Gastrocnemius medialis (tissue), 4 donors: Measurements from ENCODE around the gene EPS8.

ENCODE experiments used
- POLR2A ChIP-seq, 2 donors: fragments of 450-650 bp; IDR thresholded peaks; one replicate each; pipeline ENCODE4 v1.6.1; 2017; ENCODE audit warnings: antibody characterized with exemption in 2 of 2, mild to moderate bottlenecking in 2 of 2, moderate library complexity in 2 of 2
- TF ChIP-seq, protein P1 (sequence below), 5 experiments: fragments of 450-650 bp in 3 of 5; fragments of 200-600 bp in 2 of 5; sonication (generic) in 2 of 5; IDR thresholded peaks in 4 of 5; conservative IDR thresholded peaks in 1 of 5; 1 replicate in 4 of 5; 2 replicates in 1 of 5; pipeline ENCODE4 v1.5.1; 2016 to 2019; ENCODE audit warnings: antibody characterized with exemption in 5 of 5, mild to moderate bottlenecking in 3 of 5, moderate library complexity in 3 of 5

DNA sequence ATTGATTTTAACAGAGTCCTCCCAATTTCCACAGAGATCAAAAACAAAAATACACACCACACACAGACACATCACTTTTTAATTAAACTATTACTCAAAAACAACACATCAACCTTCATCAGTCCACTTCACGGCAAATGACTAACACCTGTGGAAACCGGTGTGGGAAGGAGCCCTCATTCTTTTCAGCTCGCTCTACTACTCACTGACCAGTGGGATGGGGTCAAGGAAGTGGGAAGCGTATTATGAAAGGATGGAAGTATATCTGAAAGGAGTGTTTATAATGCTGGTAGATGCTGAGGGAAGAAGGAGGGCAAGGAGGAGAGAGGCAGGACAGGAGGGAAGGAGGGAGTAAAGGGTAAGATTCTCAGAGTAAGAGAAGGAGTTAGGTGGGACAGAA is 156.5 kb downstream of the EPS8 start:
- TF ChIP-seq, protein P1, sequence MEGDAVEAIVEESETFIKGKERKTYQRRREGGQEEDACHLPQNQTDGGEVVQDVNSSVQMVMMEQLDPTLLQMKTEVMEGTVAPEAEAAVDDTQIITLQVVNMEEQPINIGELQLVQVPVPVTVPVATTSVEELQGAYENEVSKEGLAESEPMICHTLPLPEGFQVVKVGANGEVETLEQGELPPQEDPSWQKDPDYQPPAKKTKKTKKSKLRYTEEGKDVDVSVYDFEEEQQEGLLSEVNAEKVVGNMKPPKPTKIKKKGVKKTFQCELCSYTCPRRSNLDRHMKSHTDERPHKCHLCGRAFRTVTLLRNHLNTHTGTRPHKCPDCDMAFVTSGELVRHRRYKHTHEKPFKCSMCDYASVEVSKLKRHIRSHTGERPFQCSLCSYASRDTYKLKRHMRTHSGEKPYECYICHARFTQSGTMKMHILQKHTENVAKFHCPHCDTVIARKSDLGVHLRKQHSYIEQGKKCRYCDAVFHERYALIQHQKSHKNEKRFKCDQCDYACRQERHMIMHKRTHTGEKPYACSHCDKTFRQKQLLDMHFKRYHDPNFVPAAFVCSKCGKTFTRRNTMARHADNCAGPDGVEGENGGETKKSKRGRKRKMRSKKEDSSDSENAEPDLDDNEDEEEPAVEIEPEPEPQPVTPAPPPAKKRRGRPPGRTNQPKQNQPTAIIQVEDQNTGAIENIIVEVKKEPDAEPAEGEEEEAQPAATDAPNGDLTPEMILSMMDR (IDR thresholded peaks at IDR 0.05 in 4 of 5, conservative IDR thresholded peaks at IDR 0.05 in 1 of 5) = no peak
- TF ChIP-seq POLR2A (IDR thresholded peaks at IDR 0.05) = no peak
